ENCODE data around the gene NPM1.

DNA sequence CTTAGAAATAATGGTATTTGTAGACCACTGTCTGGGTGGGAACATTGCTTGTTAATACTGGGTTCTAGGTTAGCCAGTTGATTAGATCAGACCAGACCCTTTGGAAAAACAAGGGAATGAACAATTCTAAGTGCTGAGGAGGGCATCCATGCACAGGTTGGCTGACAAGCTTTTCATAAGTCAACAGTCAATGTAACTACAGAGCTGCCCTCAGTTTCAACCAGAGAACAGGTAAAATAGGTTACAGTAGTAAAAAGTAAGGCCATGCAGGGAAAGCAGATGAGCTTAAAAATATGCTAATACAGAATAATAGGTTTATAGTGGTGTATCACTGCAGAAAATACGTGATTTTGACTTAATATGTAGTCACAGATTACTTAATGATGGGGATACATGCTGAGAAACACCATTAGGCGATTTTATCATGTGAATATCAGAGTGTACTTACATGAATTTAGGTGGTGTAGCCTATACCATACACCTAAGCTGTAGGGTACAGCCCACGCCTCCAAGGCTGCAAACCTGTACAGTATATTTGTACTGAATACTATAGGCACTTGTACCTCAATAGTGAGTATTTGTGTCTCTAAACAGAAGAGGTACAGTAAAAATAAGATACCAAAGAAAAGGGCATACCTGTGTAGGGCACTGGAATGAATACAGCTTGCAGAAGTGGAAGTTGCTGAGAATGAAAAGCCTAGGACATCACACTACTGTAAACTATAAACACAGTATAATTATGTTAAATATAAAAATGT is 25.7 kb downstream of the NPM1 start:
- TF ChIP-seq EZH2 (IDR thresholded peaks at IDR 0.05; ENCODE audit: borderline replicate concordance, insufficient read depth, low read depth, low read length, poor library complexity, severe bottlenecking): no peak
- TF ChIP-seq, protein P1, sequence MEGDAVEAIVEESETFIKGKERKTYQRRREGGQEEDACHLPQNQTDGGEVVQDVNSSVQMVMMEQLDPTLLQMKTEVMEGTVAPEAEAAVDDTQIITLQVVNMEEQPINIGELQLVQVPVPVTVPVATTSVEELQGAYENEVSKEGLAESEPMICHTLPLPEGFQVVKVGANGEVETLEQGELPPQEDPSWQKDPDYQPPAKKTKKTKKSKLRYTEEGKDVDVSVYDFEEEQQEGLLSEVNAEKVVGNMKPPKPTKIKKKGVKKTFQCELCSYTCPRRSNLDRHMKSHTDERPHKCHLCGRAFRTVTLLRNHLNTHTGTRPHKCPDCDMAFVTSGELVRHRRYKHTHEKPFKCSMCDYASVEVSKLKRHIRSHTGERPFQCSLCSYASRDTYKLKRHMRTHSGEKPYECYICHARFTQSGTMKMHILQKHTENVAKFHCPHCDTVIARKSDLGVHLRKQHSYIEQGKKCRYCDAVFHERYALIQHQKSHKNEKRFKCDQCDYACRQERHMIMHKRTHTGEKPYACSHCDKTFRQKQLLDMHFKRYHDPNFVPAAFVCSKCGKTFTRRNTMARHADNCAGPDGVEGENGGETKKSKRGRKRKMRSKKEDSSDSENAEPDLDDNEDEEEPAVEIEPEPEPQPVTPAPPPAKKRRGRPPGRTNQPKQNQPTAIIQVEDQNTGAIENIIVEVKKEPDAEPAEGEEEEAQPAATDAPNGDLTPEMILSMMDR (IDR thresholded peaks at IDR 0.05): no peak

Measured in B cell (primary cell).